Spleen (tissue), 7 donors: ENCODE measurements around the gene ELFN1.

Experiments used
- CTCF ChIP-seq, 11 experiments: fragments of 200-600 bp in 7 of 11; fragments of 450-650 bp in 4 of 11; sonication (generic) in 4 of 11; IDR thresholded peaks in 8 of 11; conservative IDR thresholded peaks in 3 of 11; 1 replicate in 7 of 11; 2 replicates in 4 of 11; pipeline versions ENCODE4 v1.4.0 to v1.8.0; 2016 to 2021; ENCODE audit warnings: antibody characterized with exemption in 11 of 11, inconsistent platforms in 4 of 11, mild to moderate bottlenecking in 1 of 11
- POLR2A ChIP-seq, 3 donors: fragments of 450-650 bp; IDR thresholded peaks; one replicate each; pipeline ENCODE4 v1.5.1; 2017; ENCODE audit warnings: antibody characterized with exemption in 3 of 3, mild to moderate bottlenecking in 1 of 3
- POLR2AphosphoS5 ChIP-seq, 3 donors: sonication (generic); formaldehyde crosslinking; IDR thresholded peaks; one replicate each; pipeline ENCODE4 v1.5.1; 2017; ENCODE audit warnings: antibody characterized with exemption in 3 of 3
- donor health status: DM: no; HTN: no; CAD: no; lungs with moderate emphysema.
- donor health status: DM: no; HTN: no; CAD: no.
- donor health status: DM: no; HTN: no; CAD: no.

- TF ChIP-seq CTCF (IDR thresholded peaks at IDR 0.05 in 8 of 11, conservative IDR thresholded peaks at IDR 0.05 in 3 of 11) (no peak), POLR2A (IDR thresholded peaks at IDR 0.05) (no peak), POLR2AphosphoS5 (IDR thresholded peaks at IDR 0.05) (no peak)
Observed at GRCh38 chr7:1762238-1762945, 92.3 kb downstream of the ELFN1 start.
